ENCODE results near the gene PCCA. TPM values are rescaled to one million over a fixed set of nuclear protein-coding genes. Genes with fewer than 3 reads are reported as not detected.
"Not testable (repeated sequence)": the region's sequence is repeated elsewhere in the genome, so short reads cannot be mapped to it uniquely, and the experiment has no call there.

The PCCA gene
- total RNA-seq, 4 donors from 2014 or later = 24.8 to 122 (median 53.0) TPM

GRCh38 chr13:100097821-100098220 lies 8.9 kb downstream of the PCCA start:
- Histone ChIP-seq H3K27ac (no peak overlapping the region), H3K4me1 (peaks cover 5 to 8% of the 10 kb centered on the region in 2 donors), H3K9me3 (no peaks in the 10 kb centered on the region), H3K4me3 (no peak overlapping the region), H3K36me3 (no peaks in the 10 kb centered on the region), H3K27me3 (no peaks in the 10 kb centered on the region)
- no peak for DNase-seq
- intact Hi-C loops (cut with DNase I; ENCODE audit: low total_unique reads) = no loop called here
- TF ChIP-seq CTCF (IDR thresholded peaks at IDR 0.05) (no peak), POLR2A (IDR thresholded peaks at IDR 0.05) (no peak)

- Histone ChIP-seq H3K4me1 (peaks cover 5 to 8% of the 10 kb centered on the region in 2 donors), H3K36me3 (no peaks in the 10 kb centered on the region), H3K4me3 (no peak overlapping the region), H3K27ac (no peak overlapping the region), H3K27me3 (no peaks in the 10 kb centered on the region), H3K9me3 (no peaks in the 10 kb centered on the region)
- intact Hi-C loops (cut with DNase I; ENCODE audit: low total_unique reads) = no loop called here
- no peak for TF ChIP-seq CTCF (IDR thresholded peaks at IDR 0.05)
- no peak for TF ChIP-seq POLR2A (IDR thresholded peaks at IDR 0.05)
- DNase-seq = no peak
Measured at GRCh38 chr13:100098445-100099116, 9.7 kb downstream of the PCCA start.

DNA sequence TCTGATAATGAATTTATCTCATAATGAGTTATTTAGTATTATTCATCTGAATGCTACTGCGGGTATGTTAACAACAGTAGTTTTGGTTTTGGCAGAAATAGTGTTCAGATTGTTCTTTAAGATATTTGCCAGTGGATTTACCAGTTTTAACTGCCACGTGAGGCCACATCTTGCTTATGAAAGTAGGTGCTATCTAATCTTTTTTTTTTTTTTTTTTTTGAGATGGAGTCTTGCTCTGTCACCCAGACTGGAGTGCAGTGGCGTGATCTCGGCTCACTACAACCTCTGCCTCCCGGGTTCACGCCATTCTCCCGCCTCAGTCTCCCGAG lies 10.2 kb downstream of the PCCA start:
- DNase-seq; H3K4me3 ChIP-seq; H3K4me1 ChIP-seq; H3K27me3 ChIP-seq; intact Hi-C loops (cut with DNase I; ENCODE audit: low total_unique reads); H3K9me3 ChIP-seq; H3K36me3 ChIP-seq; H3K27ac ChIP-seq: not testable (repeated sequence)

GRCh38 chr13:100100115-100100879 lies 11.4 kb downstream of the PCCA start:
- DNase-seq = peak in 1 of 2 donors; percentile 44
- H3K4me3 ChIP-seq = no peak overlapping the region
- H3K27me3 ChIP-seq = no peaks in the 10 kb centered on the region
- no peaks in the 10 kb centered on the region for H3K36me3 ChIP-seq
- no peaks in the 10 kb centered on the region for H3K9me3 ChIP-seq
- intact Hi-C loops (cut with DNase I; ENCODE audit: low total_unique reads) = no loop called here
- TF ChIP-seq POLR2A (IDR thresholded peaks at IDR 0.05) (no peak), CTCF (IDR thresholded peaks at IDR 0.05) (no peak)
- peak overlapping the region; percentile 14 to 43 for H3K27ac ChIP-seq
- peaks cover 5 to 8% of the 10 kb centered on the region in 2 donors for H3K4me1 ChIP-seq

GRCh38 chr13:100102042-100102441 lies 13.1 kb downstream of the PCCA start:
- intact Hi-C loops (cut with DNase I; ENCODE audit: low total_unique reads) = no loop called here
- H3K4me1 ChIP-seq = peaks cover 5 to 8% of the 10 kb centered on the region in 2 donors
- H3K36me3 ChIP-seq = no peaks in the 10 kb centered on the region
- no peaks in the 10 kb centered on the region for H3K27me3 ChIP-seq
- H3K27ac ChIP-seq = no peak overlapping the region
- no peak for DNase-seq
- TF ChIP-seq CTCF (IDR thresholded peaks at IDR 0.05) = no peak
- no peak for TF ChIP-seq POLR2A (IDR thresholded peaks at IDR 0.05)
- H3K4me3 ChIP-seq = no peak overlapping the region
- no peaks in the 10 kb centered on the region for H3K9me3 ChIP-seq
